MM.1S (cell line): ENCODE results near the gene RGL2.
"Not testable (repeated sequence)": the region's sequence is repeated elsewhere in the genome, so short reads cannot be mapped to it uniquely, and the experiment has no call there.

Source experiments
- DNase-seq: peaks from one replicate; pipeline ENCODE4 v3.0.0-alpha.2; 2015
- H2AFZ ChIP-seq: fragments of 300-600 bp; sonication (generic); 2 replicates; pipeline ENCODE4 v1.6.0; 2016; ENCODE audit warnings: antibody characterized with exemption, low read length
- H3F3A ChIP-seq: fragments of 300-600 bp; sonication (generic); 2 replicates; pipeline ENCODE4 v1.6.1; 2016; ENCODE audit warnings: mild to moderate bottlenecking, antibody characterized with exemption, low read length, moderate library complexity, mixed read lengths; ENCODE audit not compliant: insufficient read depth
- H3K27ac ChIP-seq: fragments of 300-600 bp; sonication (generic); 2 replicates; pipeline ENCODE4 v1.5.1; 2016; ENCODE audit warnings: mild to moderate bottlenecking, low read length
- H3K27me3 ChIP-seq: fragments of 300-600 bp; sonication (generic); replicated peaks from 2 replicates; pipeline ENCODE4 v1.6.0; 2016; ENCODE audit warnings: low read length; ENCODE audit not compliant: insufficient read depth
- H3K36me3 ChIP-seq: fragments of 300-600 bp; sonication (generic); replicated peaks from 2 replicates; pipeline ENCODE4 v1.6.1; 2016; ENCODE audit warnings: mild to moderate bottlenecking, low read length, mixed read lengths; ENCODE audit not compliant: insufficient read depth
- H3K4me1 ChIP-seq: fragments of 300-600 bp; sonication (generic); 2 replicates; pipeline ENCODE4 v1.6.1; 2016; ENCODE audit warnings: low read length, mixed read lengths
- H3K4me2 ChIP-seq: fragments of 300-600 bp; sonication (generic); 2 replicates; pipeline ENCODE4 v1.6.0; 2016; ENCODE audit warnings: low read depth, low read length
- H3K4me3 ChIP-seq: fragments of 300-600 bp; sonication (generic); 2 replicates; pipeline ENCODE4 v1.5.1; 2016; ENCODE audit warnings: low read length, mixed read lengths
- H3K79me2 ChIP-seq: fragments of 300-600 bp; sonication (generic); 2 replicates; pipeline ENCODE4 v1.6.1; 2016; ENCODE audit warnings: mixed run types, low read length, mixed read lengths
- H3K9ac ChIP-seq: fragments of 300-600 bp; sonication (generic); 2 replicates; pipeline ENCODE4 v1.6.1; 2016; ENCODE audit warnings: low read length, mixed read lengths
- H3K9me2 ChIP-seq: fragments of 300-600 bp; sonication (generic); replicated peaks from 2 replicates; pipeline ENCODE4 v1.6.1; 2016; ENCODE audit warnings: mild to moderate bottlenecking, low read length, mixed read lengths; ENCODE audit not compliant: insufficient read depth
- H3K9me3 ChIP-seq: fragments of 300-600 bp; sonication (generic); replicated peaks from 2 replicates; pipeline ENCODE4 v1.6.1; 2016; ENCODE audit warnings: mild to moderate bottlenecking, low read length, mixed read lengths; ENCODE audit not compliant: insufficient read depth
- H4K20me1 ChIP-seq: fragments of 300-600 bp; sonication (generic); 2 replicates; pipeline ENCODE4 v1.6.1; 2016; ENCODE audit warnings: mild to moderate bottlenecking, low read length, moderate library complexity, mixed read lengths; ENCODE audit not compliant: insufficient read depth
- EZH2 ChIP-seq: fragments of 300-600 bp; sonication (generic); optimal IDR thresholded peaks from 2 replicates; pipeline ENCODE3; 2017; ENCODE audit warnings: low read depth, mild to moderate bottlenecking, antibody characterized with exemption, low read length, mixed read lengths
- EZH2phosphoT487 ChIP-seq: fragments of 300-600 bp; sonication (generic); IDR thresholded peaks from 2 replicates; pipeline ENCODE4 v1.6.1; 2018; ENCODE audit warnings: antibody characterized with exemption, low read length
- TF ChIP-seq, protein P1 (sequence below): fragments of 300-600 bp; sonication (generic); IDR thresholded peaks from 2 replicates; pipeline ENCODE4 v1.5.1; 2016; ENCODE audit warnings: antibody characterized with exemption, low read length, mixed read lengths

The RGL2 gene

DNA sequence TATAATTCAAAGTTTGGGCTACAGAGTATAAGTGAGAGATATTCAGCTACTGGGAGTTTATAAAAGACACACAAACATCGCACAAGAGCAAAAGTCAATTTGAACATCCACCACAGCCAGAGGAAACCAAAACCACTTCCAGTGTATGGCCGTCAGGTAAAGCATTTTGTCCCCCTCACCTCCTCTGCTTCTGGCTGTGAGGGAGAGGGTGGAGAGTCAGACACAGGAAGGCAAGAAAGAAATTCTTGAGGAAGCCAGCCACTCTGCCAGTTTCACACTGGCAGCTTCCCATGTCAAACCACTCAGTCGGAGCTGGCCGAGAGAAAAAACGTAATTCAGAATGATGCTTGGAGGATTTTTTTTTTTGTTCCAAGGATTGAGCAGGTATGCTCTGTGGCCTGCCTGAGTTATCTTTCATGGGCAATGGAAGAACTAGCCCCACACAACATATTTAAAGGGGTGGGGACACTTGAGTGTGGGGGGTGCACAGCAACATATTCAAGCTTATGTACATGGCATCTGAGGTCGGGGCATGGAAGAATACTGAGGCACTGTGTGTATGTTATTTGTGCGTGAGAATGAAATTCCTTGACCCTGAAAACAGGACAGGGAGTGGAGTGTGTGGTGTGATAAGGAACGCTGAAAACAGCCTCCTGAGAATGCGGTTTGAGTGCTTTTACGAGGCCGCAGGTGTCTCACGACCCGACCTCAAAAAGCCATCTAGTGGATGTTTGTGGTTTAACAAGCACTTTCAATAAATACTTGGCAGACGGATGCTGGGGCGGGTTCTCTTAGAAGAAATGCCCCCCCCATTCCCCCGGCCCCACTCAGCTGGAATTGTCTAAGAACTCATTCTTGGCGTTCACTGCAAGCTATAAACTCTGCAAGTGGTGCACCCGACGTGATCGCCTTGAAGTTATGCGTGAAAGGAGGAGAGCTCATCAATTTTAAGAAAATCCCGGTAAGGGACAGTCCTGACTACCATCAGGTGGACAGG lies 46.3 kb upstream of the RGL2 start:
- Histone ChIP-seq H3K36me3 (no peaks in the 10 kb centered on the region), H3K79me2 (no peaks in the 10 kb centered on the region), H3K9me3 (no peaks in the 10 kb centered on the region), H3K9me2 (no peaks in the 10 kb centered on the region), H3K4me1 (peaks cover 22% of the 10 kb centered on the region), H3K27ac (peak overlapping the region; percentile 93), H3K9ac (peak overlapping the region; percentile 45), H3K4me3 (peak overlapping the region; percentile 43), H4K20me1 (no peaks in the 10 kb centered on the region), H3F3A (peaks cover 22% of the 10 kb centered on the region), H2AFZ (peak overlapping the region; percentile 74), H3K4me2 (peak overlapping the region; percentile 96), H3K27me3 (no peaks in the 10 kb centered on the region)
- DNase-seq = peak; percentile 89
- TF ChIP-seq EZH2 = no peak
- no peak for TF ChIP-seq EZH2phosphoT487
- TF ChIP-seq, protein P1, sequence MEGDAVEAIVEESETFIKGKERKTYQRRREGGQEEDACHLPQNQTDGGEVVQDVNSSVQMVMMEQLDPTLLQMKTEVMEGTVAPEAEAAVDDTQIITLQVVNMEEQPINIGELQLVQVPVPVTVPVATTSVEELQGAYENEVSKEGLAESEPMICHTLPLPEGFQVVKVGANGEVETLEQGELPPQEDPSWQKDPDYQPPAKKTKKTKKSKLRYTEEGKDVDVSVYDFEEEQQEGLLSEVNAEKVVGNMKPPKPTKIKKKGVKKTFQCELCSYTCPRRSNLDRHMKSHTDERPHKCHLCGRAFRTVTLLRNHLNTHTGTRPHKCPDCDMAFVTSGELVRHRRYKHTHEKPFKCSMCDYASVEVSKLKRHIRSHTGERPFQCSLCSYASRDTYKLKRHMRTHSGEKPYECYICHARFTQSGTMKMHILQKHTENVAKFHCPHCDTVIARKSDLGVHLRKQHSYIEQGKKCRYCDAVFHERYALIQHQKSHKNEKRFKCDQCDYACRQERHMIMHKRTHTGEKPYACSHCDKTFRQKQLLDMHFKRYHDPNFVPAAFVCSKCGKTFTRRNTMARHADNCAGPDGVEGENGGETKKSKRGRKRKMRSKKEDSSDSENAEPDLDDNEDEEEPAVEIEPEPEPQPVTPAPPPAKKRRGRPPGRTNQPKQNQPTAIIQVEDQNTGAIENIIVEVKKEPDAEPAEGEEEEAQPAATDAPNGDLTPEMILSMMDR = peak; percentile 48

- H2AFZ ChIP-seq = peak overlapping the region; percentile 35; the same call in 1 of the 2 replicates
- peak overlapping the region; percentile 96 for H3K4me2 ChIP-seq
Observed at GRCh38 chr6:33343953-33344611, 45.3 kb upstream of the RGL2 start.

GRCh38 chr6:33343606-33343952 lies 44.8 kb upstream of the RGL2 start:
- not testable (repeated sequence) for H3K9me3 ChIP-seq, DNase-seq, H3K79me2 ChIP-seq, H3K9me2 ChIP-seq, H3K36me3 ChIP-seq, H3K27me3 ChIP-seq, H3K4me3 ChIP-seq, H4K20me1 ChIP-seq
- Histone ChIP-seq H2AFZ (peak overlapping the region; percentile 52), H3F3A (peaks cover 22% of the 10 kb centered on the region), H3K4me1 (peaks cover 22% of the 10 kb centered on the region), H3K9ac (peak overlapping the region; percentile 38; the same call in 1 of the 2 replicates), H3K27ac (peak overlapping the region; percentile 93), H3K4me2 (peak overlapping the region; percentile 96; the same call in 1 of the 2 replicates)

More at GRCh38 chr6:33343953-33344611, 45.3 kb upstream of the RGL2 start:
- peaks cover 22% of the 10 kb centered on the region for H3K4me1 ChIP-seq
- no peak for TF ChIP-seq EZH2phosphoT487
- TF ChIP-seq EZH2 = no peak
- TF ChIP-seq, protein P1 = no peak
- H4K20me1 ChIP-seq = no peaks in the 10 kb centered on the region
- no peaks in the 10 kb centered on the region for H3K9me3 ChIP-seq
- peak; percentile 85 for DNase-seq
- H3K27ac ChIP-seq = peak overlapping the region; percentile 93
- H3K9me2 ChIP-seq = no peaks in the 10 kb centered on the region
- H3K9ac ChIP-seq = peak overlapping the region; percentile 45
- H3K79me2 ChIP-seq = no peaks in the 10 kb centered on the region
- H3K36me3 ChIP-seq = no peaks in the 10 kb centered on the region
- peak overlapping the region; percentile 3; the same call in 1 of the 2 replicates for H3K4me3 ChIP-seq
- H3F3A ChIP-seq = peaks cover 22% of the 10 kb centered on the region
- H3K27me3 ChIP-seq = no peaks in the 10 kb centered on the region
